ENCODE measurements around the gene TEKT2.

DNA sequence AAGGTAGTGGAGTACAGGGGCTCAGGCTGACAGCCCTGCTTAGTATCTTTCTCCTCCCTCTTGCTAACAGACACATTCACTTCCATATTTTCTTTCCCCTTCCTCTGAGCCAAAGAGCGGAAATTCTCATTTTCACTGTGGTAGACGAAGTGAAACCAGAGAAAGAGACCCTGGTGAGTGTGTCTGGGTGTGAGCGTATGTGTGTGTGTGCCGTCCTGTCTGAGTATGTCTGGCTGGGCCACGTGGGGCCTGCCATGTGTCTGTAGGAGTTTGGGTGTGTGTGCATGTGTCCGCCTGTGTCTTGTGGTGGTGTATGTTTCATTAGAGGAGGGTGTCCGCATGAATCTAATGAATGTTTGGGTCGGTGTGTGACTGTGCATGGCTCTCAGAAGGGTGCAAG, 39.5 kb downstream of the TEKT2 start:
- TF ChIP-seq, protein P1, sequence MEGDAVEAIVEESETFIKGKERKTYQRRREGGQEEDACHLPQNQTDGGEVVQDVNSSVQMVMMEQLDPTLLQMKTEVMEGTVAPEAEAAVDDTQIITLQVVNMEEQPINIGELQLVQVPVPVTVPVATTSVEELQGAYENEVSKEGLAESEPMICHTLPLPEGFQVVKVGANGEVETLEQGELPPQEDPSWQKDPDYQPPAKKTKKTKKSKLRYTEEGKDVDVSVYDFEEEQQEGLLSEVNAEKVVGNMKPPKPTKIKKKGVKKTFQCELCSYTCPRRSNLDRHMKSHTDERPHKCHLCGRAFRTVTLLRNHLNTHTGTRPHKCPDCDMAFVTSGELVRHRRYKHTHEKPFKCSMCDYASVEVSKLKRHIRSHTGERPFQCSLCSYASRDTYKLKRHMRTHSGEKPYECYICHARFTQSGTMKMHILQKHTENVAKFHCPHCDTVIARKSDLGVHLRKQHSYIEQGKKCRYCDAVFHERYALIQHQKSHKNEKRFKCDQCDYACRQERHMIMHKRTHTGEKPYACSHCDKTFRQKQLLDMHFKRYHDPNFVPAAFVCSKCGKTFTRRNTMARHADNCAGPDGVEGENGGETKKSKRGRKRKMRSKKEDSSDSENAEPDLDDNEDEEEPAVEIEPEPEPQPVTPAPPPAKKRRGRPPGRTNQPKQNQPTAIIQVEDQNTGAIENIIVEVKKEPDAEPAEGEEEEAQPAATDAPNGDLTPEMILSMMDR (IDR thresholded peaks at IDR 0.05) = no peak
- TF ChIP-seq POLR2A (IDR thresholded peaks at IDR 0.05) = no peak

All from lower leg skin (tissue), 3 donors.